Left hindlimb (tissue), 1 donor: ENCODE data around the gene PTK7.

Experiments
- DNase-seq: peaks from one replicate; pipeline ENCODE4 v3.0.0-alpha.2; 2018

Gene PTK7

GRCh38 chr6:43181621-43181941 lies 105.5 kb downstream of the PTK7 start:
- DNase-seq, result no peak

GRCh38 chr6:43181942-43182860 lies 106.1 kb downstream of the PTK7 start, which contains the start of gene CUL9:
TSS of gene CUL9 (plus strand) at chr6:43182196. CDS start at chr6:43184311, 2,115 bp downstream.
- DNase-seq, result peak; percentile 84

DNA sequence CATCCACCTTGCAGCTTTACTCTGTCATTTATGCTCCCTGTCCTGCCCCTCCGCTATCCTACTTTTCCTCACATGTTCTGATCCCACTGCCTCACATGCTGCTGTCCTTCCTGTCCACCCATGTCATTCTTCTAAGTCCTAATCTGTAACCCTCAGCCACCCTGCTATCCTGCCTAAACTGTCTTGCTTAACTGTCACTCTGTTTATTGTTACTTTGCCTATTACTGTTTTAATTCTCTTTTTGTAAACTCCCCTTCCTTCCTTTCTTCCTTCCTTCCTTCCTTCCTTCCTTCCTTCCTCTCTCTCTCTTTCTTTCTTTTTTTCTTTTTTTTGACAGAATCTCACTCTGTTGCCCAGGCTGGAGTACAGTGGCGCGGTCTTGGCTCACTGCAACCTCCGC lies 107.3 kb downstream of the PTK7 start:
- no peak for DNase-seq

GRCh38 chr6:43184268-43184985 lies 108.3 kb downstream of the PTK7 start:
- DNase-seq, result no peak

- DNase-seq, result no peak
Observed at GRCh38 chr6:43185391-43185985, 109.4 kb downstream of the PTK7 start.

GRCh38 chr6:43186019-43186418 lies 109.9 kb downstream of the PTK7 start:
- DNase-seq, result no peak

DNA sequence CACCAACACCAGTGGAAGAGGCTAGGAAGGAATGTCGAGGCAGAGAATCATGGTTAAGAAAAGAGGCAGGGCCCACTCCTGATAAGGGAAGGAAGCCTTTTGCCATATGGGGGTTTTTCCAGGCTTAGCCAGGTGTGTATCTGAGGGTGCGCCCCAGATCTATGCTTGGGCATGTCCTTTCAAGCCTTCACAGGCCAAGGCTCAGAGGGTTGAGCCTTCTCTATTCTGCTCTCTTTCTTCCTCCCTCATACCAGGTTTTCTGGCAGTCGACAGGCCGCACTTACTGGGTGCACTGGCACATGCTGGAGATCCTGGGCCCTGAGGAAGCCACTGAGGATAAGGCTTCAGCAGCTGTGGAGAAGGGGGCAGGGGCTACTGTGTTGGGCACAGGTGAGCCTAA lies 110.6 kb downstream of the PTK7 start:
- no peak for DNase-seq

DNA sequence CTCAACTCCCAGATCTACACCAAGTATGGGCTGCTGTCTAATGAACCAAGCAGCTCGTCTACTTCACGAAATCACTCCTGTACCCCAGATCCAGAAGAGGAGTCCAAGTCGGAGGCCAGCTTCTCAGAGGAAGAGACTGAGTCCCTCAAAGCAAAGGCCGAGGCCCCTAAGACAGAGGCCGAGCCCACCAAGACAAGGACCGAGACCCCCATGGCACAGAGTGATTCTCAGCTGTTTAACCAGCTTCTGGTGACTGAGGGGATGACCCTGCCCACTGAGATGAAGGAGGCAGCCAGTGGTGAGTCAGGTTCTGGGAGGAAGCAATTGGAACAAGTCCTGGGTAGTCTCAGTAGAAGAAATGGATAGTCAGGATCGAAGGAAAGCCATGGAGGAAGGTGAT lies 111.7 kb downstream of the PTK7 start:
- DNase-seq, result no peak

- DNase-seq, result no peak
Observed at GRCh38 chr6:43188426-43188825, 112.3 kb downstream of the PTK7 start.

DNA sequence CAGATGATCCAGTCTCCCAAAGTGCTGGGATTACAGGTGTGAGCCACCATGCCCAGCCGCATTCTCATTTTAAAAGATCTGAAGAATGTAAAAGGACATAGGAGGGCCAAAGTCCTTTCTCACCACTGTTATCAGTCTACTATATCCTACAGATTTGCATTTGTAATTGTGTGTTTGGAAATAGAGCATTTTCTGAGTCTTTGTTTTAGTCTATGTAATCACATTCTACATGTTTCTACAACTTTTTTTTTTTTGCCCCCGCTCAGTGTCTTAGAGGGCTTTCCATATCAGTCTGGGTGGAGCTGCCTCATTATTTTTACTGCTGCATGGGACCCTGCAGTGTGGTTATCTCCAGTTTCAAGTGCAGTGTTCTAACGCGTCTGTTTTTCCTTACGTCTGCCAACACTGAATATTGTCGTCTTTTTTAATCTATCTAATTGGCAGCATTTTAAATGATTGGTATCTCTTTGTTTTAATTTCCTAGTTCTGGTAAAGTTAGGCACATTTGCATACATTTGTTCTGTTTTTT lies 113.7 kb downstream of the PTK7 start:
- no peak for DNase-seq

DNA sequence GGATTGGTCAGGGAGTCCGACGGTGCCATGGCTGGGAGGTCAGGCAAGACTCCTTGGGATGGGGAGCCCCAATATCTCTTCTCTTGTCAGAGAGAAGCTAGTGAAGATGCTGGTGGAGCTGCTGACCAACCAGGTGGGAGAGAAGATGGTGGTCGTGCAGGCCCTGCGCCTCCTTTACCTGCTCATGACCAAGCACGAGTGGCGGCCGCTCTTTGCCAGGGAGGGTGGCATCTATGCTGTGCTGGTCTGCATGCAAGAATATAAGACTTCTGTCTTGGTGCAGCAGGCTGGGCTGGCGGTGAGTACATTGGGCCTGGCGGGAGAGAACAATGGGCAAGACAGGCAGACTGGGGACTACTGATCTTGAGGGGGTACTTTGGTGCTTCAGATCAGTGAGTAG lies 116.8 kb downstream of the PTK7 start:
- no peak for DNase-seq

DNA sequence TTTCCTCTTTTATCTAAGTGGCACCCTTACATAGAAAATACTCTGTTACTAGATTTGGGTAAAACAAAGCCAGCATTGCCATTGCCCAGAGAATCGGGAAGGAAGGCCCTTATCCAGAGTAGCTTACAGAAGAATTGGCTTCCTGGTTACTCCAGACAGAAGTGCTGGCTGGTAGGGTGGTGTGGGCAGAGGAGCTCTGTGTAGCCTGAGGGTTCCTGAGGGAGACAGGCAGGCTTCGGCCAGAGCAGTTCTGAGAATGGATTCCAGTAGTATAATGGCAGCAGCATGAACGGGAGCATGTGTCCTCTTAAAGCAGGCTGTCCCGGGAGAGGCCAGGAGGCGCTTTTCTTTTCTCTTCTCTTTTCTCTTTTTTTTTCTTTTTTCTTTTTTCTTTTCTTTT lies 117.8 kb downstream of the PTK7 start:
- no peak for DNase-seq

DNA sequence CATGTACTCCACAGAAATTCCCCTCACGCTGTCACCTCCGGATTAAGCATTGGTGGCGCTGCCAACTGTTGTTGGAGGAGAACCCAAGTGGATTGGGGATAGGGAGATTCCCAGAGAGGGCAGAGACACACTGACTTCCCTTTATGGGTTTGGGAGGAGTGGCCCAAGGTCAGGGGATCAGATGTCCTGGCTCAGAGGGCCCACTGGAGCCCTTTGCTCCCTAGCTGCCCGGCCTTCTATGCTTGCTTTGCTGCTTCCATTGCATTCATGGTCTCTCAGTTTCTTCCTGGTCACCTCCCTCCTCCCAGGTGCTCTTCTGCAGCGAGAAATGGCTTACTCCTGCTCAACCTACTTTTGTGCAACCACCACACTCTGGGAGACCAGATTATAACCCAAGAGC lies 120.2 kb downstream of the PTK7 start:
- DNase-seq, result no peak

GRCh38 chr6:43199912-43200311 lies 123.8 kb downstream of the PTK7 start:
- no peak for DNase-seq

- no peak for DNase-seq
Observed at GRCh38 chr6:43200541-43200940, 124.4 kb downstream of the PTK7 start.

- no peak for DNase-seq
Observed at GRCh38 chr6:43202451-43202850, 126.3 kb downstream of the PTK7 start.

DNA sequence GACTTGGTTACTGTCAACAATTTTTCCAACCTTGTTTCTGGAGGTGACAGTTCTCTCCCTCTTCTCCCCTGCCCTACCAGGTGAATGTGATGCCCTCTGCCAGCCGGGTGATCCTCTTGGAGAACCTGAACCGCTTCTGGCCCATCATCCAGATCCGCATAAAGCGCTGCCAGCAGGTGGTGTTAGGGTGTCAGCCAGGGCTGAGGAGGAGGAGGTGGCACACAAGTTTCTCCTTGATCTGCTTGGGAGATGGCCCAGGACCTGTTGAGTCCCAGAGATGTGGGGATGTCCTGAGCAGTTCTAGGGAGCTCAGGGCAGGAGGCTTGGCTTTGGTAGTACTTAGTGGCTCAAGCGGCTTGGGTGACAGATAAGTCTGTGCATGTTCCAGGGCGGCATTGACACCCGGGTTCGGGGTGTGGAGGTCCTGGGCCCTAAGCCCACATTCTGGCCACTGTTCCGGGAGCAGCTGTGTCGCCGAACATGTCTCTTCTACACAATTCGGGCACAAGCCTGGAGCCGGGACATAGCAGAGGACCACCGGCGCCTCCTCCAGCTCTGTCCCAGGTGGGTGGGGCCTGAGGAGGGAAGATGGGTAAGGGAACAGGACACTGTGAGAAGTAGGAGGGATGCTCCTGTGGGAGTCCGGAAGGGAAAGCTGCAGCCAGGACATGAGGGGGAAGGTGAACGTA lies 127.1 kb downstream of the PTK7 start:
- no peak for DNase-seq

DNA sequence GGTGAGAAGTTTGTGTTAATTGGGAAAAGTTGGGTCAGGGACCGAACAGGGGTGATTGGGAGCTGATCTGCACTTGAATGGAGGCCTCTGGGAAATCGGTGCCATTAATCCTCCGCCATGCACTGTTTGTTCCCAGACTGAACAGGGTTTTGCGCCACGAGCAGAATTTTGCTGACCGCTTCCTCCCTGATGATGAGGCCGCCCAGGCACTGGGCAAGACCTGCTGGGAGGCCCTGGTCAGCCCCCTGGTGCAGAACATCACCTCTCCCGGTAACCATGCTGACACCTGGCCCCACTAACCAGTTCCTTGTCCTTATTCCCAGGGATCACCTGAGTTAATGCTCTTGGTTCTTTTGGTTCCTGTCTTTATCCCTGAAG lies 127.6 kb downstream of the PTK7 start:
- no peak for DNase-seq

DNA sequence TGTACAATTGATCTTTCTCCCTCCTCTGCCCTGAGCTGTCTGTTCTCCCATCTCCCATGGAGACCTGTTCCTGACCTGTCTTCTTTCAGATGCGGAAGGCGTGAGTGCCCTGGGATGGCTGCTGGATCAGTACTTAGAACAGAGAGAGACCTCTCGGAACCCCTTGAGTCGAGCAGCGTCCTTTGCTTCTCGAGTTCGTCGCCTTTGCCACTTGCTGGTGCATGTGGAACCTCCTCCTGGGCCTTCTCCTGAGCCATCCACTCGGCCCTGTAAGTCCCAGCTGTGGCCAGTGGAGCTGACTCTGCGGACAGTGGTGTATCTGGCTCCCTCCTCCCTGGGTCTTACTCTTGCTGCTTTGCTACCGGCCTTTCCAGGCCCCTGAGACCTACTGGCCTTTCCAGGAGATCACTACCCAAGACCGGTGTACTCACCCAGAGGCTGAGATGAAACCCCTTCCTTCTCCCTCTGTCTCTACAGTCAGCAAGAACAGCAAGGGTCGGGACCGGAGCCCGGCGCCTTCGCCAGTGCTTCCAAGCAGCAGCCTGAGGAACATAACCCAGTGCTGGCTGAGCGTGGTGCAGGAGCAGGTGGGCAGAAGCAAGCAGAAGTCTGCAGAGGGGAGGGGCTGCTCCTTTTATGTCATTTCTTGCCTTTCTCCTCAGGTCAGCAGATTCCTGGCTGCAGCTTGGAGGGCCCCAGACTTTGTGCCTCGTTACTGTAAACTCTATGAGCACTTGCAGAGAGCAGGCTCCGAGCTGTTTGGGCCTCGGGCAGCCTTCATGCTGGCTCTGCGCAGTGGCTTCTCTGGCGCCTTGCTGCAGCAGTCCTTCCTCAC lies 128.4 kb downstream of the PTK7 start:
- no peak for DNase-seq

- DNase-seq, result no peak
Observed at GRCh38 chr6:43205849-43206248, 129.7 kb downstream of the PTK7 start.

DNA sequence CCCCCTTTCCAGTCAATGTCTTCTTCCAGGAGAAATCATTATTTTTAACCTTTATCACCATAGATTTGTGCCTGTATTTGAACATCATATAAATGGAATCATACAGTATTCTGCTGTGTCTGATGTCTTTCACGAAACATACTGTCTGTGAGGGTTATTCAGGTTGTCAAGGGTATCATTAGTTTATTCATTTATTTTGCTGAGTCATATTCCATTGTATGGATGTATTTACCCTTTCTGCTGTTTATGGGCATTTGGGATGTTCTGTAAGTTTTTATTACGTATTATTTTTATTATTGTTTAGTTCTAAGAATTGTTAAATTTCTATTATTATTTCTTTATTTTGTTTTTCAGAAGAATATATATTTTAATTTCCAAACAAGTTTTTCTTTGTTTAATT lies 131.2 kb downstream of the PTK7 start:
- no peak for DNase-seq
